Vagina (tissue), 2 donors: ENCODE results near the gene CBX5. TPM values are rescaled to one million over a fixed set of nuclear protein-coding genes. Genes with fewer than 3 reads are reported as not detected.

Experiments
- DNase-seq, 2 donors: peaks; one replicate each; pipeline ENCODE4 v3.0.0-alpha.2; 2017; ENCODE audit errors: extremely low spot score in 2 of 2
- H3K27ac ChIP-seq: fragments of 200-600 bp; sonication (generic); one replicate; pipeline ENCODE4 v1.5.1; 2019
- H3K27me3 ChIP-seq: fragments of 200-600 bp; sonication (generic); one replicate; pipeline ENCODE4 v1.5.1; 2019
- H3K36me3 ChIP-seq, 2 donors: fragments of 200-600 bp; sonication (generic); one replicate each; pipeline ENCODE4 v1.5.1; 2017 to 2019
- H3K4me1 ChIP-seq: fragments of 200-600 bp; sonication (generic); one replicate; pipeline ENCODE4 v1.5.1; 2019
- H3K4me3 ChIP-seq, 2 donors: fragments of 200-600 bp; sonication (generic); 1 replicate in 1 of 2; 2 replicates in 1 of 2; pipeline ENCODE4 v1.5.1; 2016 to 2019
- H3K9me3 ChIP-seq: fragments of 200-600 bp; sonication (generic); one replicate; pipeline ENCODE4 v1.5.1; 2019
- CTCF ChIP-seq, 3 experiments: fragments of 450-650 bp in 2 of 3; fragments of 200-600 bp in 1 of 3; sonication (generic) in 1 of 3; IDR thresholded peaks; one replicate each; pipeline ENCODE4 v1.5.1; 2017 to 2019; ENCODE audit warnings: antibody characterized with exemption in 3 of 3, mild to moderate bottlenecking in 2 of 3, moderate library complexity in 2 of 3
- POLR2A ChIP-seq, 2 donors: fragments of 450-650 bp; IDR thresholded peaks; one replicate each; pipeline ENCODE4 v1.6.1; 2017; ENCODE audit warnings: antibody characterized with exemption in 2 of 2, mild to moderate bottlenecking in 2 of 2, moderate library complexity in 2 of 2
- POLR2AphosphoS5 ChIP-seq, 2 donors: sonication (generic); formaldehyde crosslinking; IDR thresholded peaks; one replicate each; pipeline ENCODE4 v1.9.0; 2017; ENCODE audit warnings: antibody characterized with exemption in 2 of 2, mild to moderate bottlenecking in 2 of 2, low read depth in 1 of 2; ENCODE audit not compliant: insufficient read depth in 1 of 2
- intact Hi-C: fragments of 100-400 bp; cut with DNase I; formaldehyde crosslinking; loops from one replicate; pipeline ENCODE4 v1.15.1; 2023
- total RNA-seq: library from RNA; depleted of rRNA; stranded (reverse); fragments of >200 nt; gene quantifications from one replicate; pipeline ENCODE4 v1.2.3, GENCODE V29; 2016

The CBX5 gene
- total RNA-seq, 1 donor from 2014 or later: 21.6 TPM

GRCh38 chr12:54272214-54272613 is 7.7 kb downstream of the CBX5 start:
- no peak overlapping the region for H3K27ac ChIP-seq
- TF ChIP-seq POLR2A (IDR thresholded peaks at IDR 0.05): no peak
- H3K4me3 ChIP-seq: no peak overlapping the region
- H3K9me3 ChIP-seq: no peaks in the 10 kb centered on the region
- peaks cover 0 to 7% of the 10 kb centered on the region in 2 donors for H3K36me3 ChIP-seq
- intact Hi-C loops: no loop called here
- DNase-seq: no peak
- peaks cover 4% of the 10 kb centered on the region for H3K4me1 ChIP-seq
- H3K27me3 ChIP-seq: no peaks in the 10 kb centered on the region

- no peak for TF ChIP-seq CTCF (IDR thresholded peaks at IDR 0.05)
- TF ChIP-seq POLR2AphosphoS5 (IDR thresholded peaks at IDR 0.05; ENCODE audit: insufficient read depth in 1 of 2, low read depth in 1 of 2): no peak
- TF ChIP-seq POLR2A (IDR thresholded peaks at IDR 0.05): no peak
- intact Hi-C loops: no loop called here
- Histone ChIP-seq H3K36me3 (peaks cover 0 to 7% of the 10 kb centered on the region in 2 donors), H3K9me3 (no peaks in the 10 kb centered on the region), H3K27ac (no peak overlapping the region), H3K27me3 (no peaks in the 10 kb centered on the region), H3K4me3 (no peak overlapping the region), H3K4me1 (no peaks in the 10 kb centered on the region)
- no peak for DNase-seq
Measured at GRCh38 chr12:54270345-54270744, 9.6 kb downstream of the CBX5 start.

GRCh38 chr12:54266852-54267251 is 13.1 kb downstream of the CBX5 start:
- intact Hi-C loops: no loop called here
- no peaks in the 10 kb centered on the region for H3K36me3 ChIP-seq
- no peak for TF ChIP-seq CTCF (IDR thresholded peaks at IDR 0.05)
- no peak for TF ChIP-seq POLR2AphosphoS5 (IDR thresholded peaks at IDR 0.05; ENCODE audit: insufficient read depth in 1 of 2, low read depth in 1 of 2)
- no peak for TF ChIP-seq POLR2A (IDR thresholded peaks at IDR 0.05)
- H3K4me1 ChIP-seq: peaks cover 9% of the 10 kb centered on the region
- no peak overlapping the region for H3K4me3 ChIP-seq
- DNase-seq: no peak
- H3K27ac ChIP-seq: no peak overlapping the region
- no peaks in the 10 kb centered on the region for H3K27me3 ChIP-seq
- H3K9me3 ChIP-seq: no peaks in the 10 kb centered on the region

- H3K4me1 ChIP-seq: peaks cover 12% of the 10 kb centered on the region
- intact Hi-C loops: no loop called here
- H3K4me3 ChIP-seq: no peak overlapping the region
- no peaks in the 10 kb centered on the region for H3K27me3 ChIP-seq
- no peak for DNase-seq
- no peaks in the 10 kb centered on the region for H3K36me3 ChIP-seq
- H3K27ac ChIP-seq: no peak overlapping the region
- TF ChIP-seq CTCF (IDR thresholded peaks at IDR 0.05): no peak
- TF ChIP-seq POLR2AphosphoS5 (IDR thresholded peaks at IDR 0.05; ENCODE audit: insufficient read depth in 1 of 2, low read depth in 1 of 2): no peak
- no peak for TF ChIP-seq POLR2A (IDR thresholded peaks at IDR 0.05)
- no peaks in the 10 kb centered on the region for H3K9me3 ChIP-seq
Measured at GRCh38 chr12:54265364-54265812, 14.5 kb downstream of the CBX5 start.

GRCh38 chr12:54262403-54262925 is 17.5 kb downstream of the CBX5 start:
- DNase-seq: no peak
- no peaks in the 10 kb centered on the region for H3K36me3 ChIP-seq
- no peak overlapping the region for H3K4me3 ChIP-seq
- H3K27ac ChIP-seq: no peak overlapping the region
- TF ChIP-seq POLR2AphosphoS5 (IDR thresholded peaks at IDR 0.05; ENCODE audit: insufficient read depth in 1 of 2, low read depth in 1 of 2) (no peak), POLR2A (IDR thresholded peaks at IDR 0.05) (no peak), CTCF (IDR thresholded peaks at IDR 0.05) (no peak)
- intact Hi-C loops: no loop called here
- H3K27me3 ChIP-seq: no peaks in the 10 kb centered on the region
- H3K9me3 ChIP-seq: no peaks in the 10 kb centered on the region
- peaks cover 29% of the 10 kb centered on the region for H3K4me1 ChIP-seq
